HepG2 (cell line): ENCODE measurements around the gene NPAS2. TPM values are rescaled to one million over a fixed set of nuclear protein-coding genes. Genes with fewer than 3 reads are reported as not detected.

Source experiments
- ATAC-seq: fragments of 200-7000 bp; cut with Tn5 transposase; 3 replicates; pipeline ENCODE4 v1.9.1; 2020; ENCODE audit warnings: mild to moderate bottlenecking, moderate library complexity
- BruUV-seq: library from RNA; stranded (reverse); fragments of 400-500 nt; replicated peaks from 2 replicates; lab custom pipeline; 2021; lab: Mats Ljungman, UMichigan
- CTCF ChIA-PET: fragments of 300-600 bp; formaldehyde crosslinking; extraction: SDS; loops from one replicate; lab custom pipeline; 2021; ENCODE audit warnings: low total read pairs, inconsistent platforms, low intra/inter-chr PET ratio; lab: Yijun Ruan, JAX
- POLR2A ChIA-PET: fragments of 350-600 bp; sonication (Branson Sonifier 250); formaldehyde crosslinking; loops from one replicate; lab custom pipeline; 2020; ENCODE audit warnings: antibody characterized with exemption, inconsistent platforms; lab: Yijun Ruan, JAX
- DNase-seq: peaks from one replicate; pipeline ENCODE4 v3.0.0-alpha.2; 2015; ENCODE audit warnings: low spot score
- FAIRE-seq: peaks from 3 replicates; lab custom pipeline; 2011; peaks lifted over from hg19 to GRCh38; lab: Jason Lieb, UNC
- H2AFZ ChIP-seq: one replicate; pipeline ENCODE4 v1.6.1; 2011; ENCODE audit warnings: low read length, inconsistent platforms
- H3K27ac ChIP-seq: fragments of 300-600 bp; 3 replicates; pipeline ENCODE4 v1.8.0; 2011; ENCODE audit warnings: mixed run types, mild to moderate bottlenecking, mixed read lengths, low read length, inconsistent platforms; ENCODE audit not compliant: insufficient read depth; ENCODE audit errors: extremely low read length
- H3K27me3 ChIP-seq, 2 experiments: fragments of 200-600 bp in 1 of 2; 2 replicates in 1 of 2; 3 replicates in 1 of 2; pipeline versions ENCODE4 v1.6.0 to v1.8.0; 2011; ENCODE audit warnings: low read length in 2 of 2, mild to moderate bottlenecking in 2 of 2, moderate library complexity in 2 of 2, inconsistent platforms in 1 of 2; ENCODE audit not compliant: insufficient read depth in 2 of 2, control insufficient read depth in 1 of 2
- H3K36me3 ChIP-seq, 2 experiments: fragments of 200-600 bp in 1 of 2; replicated peaks in 1 of 2; 2 replicates in 1 of 2; 3 replicates in 1 of 2; pipeline versions ENCODE4 v1.5.1 to v1.8.0; 2011; ENCODE audit warnings: low read length in 2 of 2, inconsistent platforms in 1 of 2; ENCODE audit not compliant: insufficient read depth in 2 of 2, control insufficient read depth in 1 of 2
- H3K4me1 ChIP-seq: 2 replicates; pipeline ENCODE4 v1.5.1; 2012; ENCODE audit warnings: low read length, inconsistent platforms; ENCODE audit not compliant: insufficient read depth
- H3K4me2 ChIP-seq: 2 replicates; pipeline ENCODE4 v1.6.0; 2011; ENCODE audit warnings: low read depth, low read length, inconsistent platforms
- H3K4me3 ChIP-seq, 3 experiments: fragments of 200-600 bp in 1 of 3; sonication (generic), shearing (Covaris generic) in 1 of 3; replicated peaks in 1 of 3; 2 replicates each; pipeline ENCODE4 v1.5.1; 2011 to 2016; ENCODE audit warnings: low read length in 3 of 3, inconsistent platforms in 2 of 3, low read depth in 2 of 3, mild to moderate bottlenecking in 2 of 3, control low read depth in 1 of 3, mixed read lengths in 1 of 3; ENCODE audit not compliant: insufficient read depth in 1 of 3
- H3K79me2 ChIP-seq: one replicate; pipeline ENCODE4 v1.6.1; 2011; ENCODE audit warnings: low read length, inconsistent platforms; ENCODE audit not compliant: insufficient read depth
- H3K9ac ChIP-seq: 2 replicates; pipeline ENCODE4 v1.6.0; 2011; ENCODE audit warnings: mild to moderate bottlenecking, low read depth, low read length, inconsistent platforms; ENCODE audit not compliant: insufficient read depth
- H3K9me3 ChIP-seq: 2 replicates; pipeline ENCODE4 v1.5.1; 2012; ENCODE audit warnings: mild to moderate bottlenecking, low read length
- H4K20me1 ChIP-seq: 2 replicates; pipeline ENCODE4 v1.6.0; 2011; ENCODE audit warnings: inconsistent platforms, mild to moderate bottlenecking, low read length, moderate library complexity; ENCODE audit not compliant: insufficient read depth
- AGO2 ChIP-seq: fragments of 200-400 bp; formaldehyde crosslinking; optimal IDR thresholded peaks from 2 replicates; pipeline ENCODE3; 2017; ENCODE audit warnings: mild to moderate bottlenecking, low read depth, low read length, moderate library complexity
- HNF4A ChIP-seq: sonication (generic); formaldehyde crosslinking; IDR thresholded peaks from 2 replicates; pipeline ENCODE4 v1.4.0; 2020; ENCODE audit warnings: missing genetic modification reagents
- KDM4B ChIP-seq: sonication (generic); formaldehyde crosslinking; IDR thresholded peaks from 2 replicates; pipeline ENCODE4 v1.4.0; 2020; ENCODE audit warnings: missing genetic modification reagents
- NFE2L2 ChIP-seq: fragments of 150-350 bp; IDR thresholded peaks from 2 replicates; pipeline ENCODE4 v1.6.1; 2014; ENCODE audit warnings: low read length
- PHF21A ChIP-seq: sonication (generic); formaldehyde crosslinking; IDR thresholded peaks from 2 replicates; pipeline ENCODE4 v1.5.0; 2020; ENCODE audit warnings: mild to moderate bottlenecking, missing genetic modification reagents
- POLR2G ChIP-seq: fragments of 200-400 bp; formaldehyde crosslinking; IDR thresholded peaks from 2 replicates; pipeline ENCODE4 v1.6.1; 2018; ENCODE audit warnings: mild to moderate bottlenecking, low read depth, low read length, moderate library complexity
- RCOR2 ChIP-seq: IDR thresholded peaks from 2 replicates; pipeline ENCODE4 v1.6.1; 2016; ENCODE audit warnings: missing biosample characterization, missing genetic modification reagents
- TBX2 ChIP-seq: sonication (generic); formaldehyde crosslinking; IDR thresholded peaks from 2 replicates; pipeline ENCODE4 v1.5.0; 2020; ENCODE audit warnings: missing genetic modification reagents, mild to moderate bottlenecking, borderline replicate concordance
- UBTF ChIP-seq: sonication (generic); formaldehyde crosslinking; IDR thresholded peaks from 2 replicates; pipeline ENCODE4 v1.4.0; 2020; ENCODE audit warnings: mild to moderate bottlenecking, missing genetic modification reagents
- WIZ ChIP-seq: sonication (generic); formaldehyde crosslinking; IDR thresholded peaks from 2 replicates; pipeline ENCODE4 v1.5.1; 2020; ENCODE audit warnings: mild to moderate bottlenecking, missing genetic modification reagents
- ZBTB7B ChIP-seq: sonication (generic); formaldehyde crosslinking; IDR thresholded peaks from 2 replicates; pipeline ENCODE4 v1.4.0; 2020; ENCODE audit warnings: missing genetic modification reagents
- ZNF33B ChIP-seq: sonication (generic); formaldehyde crosslinking; IDR thresholded peaks from 2 replicates; pipeline ENCODE4 v1.5.1; 2020; ENCODE audit warnings: mild to moderate bottlenecking, missing genetic modification reagents
- WGBS: methylation state at CpG from one replicate; pipeline ENCODE4 v1.1.6; 2017; ENCODE audit warnings: low lambda C conversion rate; 5-methylcytosine and 5-hydroxymethylcytosine counted together
- in situ Hi-C: cut with HindIII; loops from 2 replicates; pipeline ENCODE4 v1.10.0; 2017; ENCODE audit warnings: low pct_unique_long_range_greater_than_20kb; ENCODE audit not compliant: extremely low pct_ligation_motif_present
- intact Hi-C: fragments of 100-400 bp; cut with micrococcal nuclease; formaldehyde crosslinking; loops from one replicate; pipeline ENCODE4 v1.10.0; 2022; ENCODE audit not compliant: unreplicated experiment
- polyA plus RNA-seq, 8 experiments: library from polyadenylated mRNA; depleted of rRNA in 3 of 8; stranded (reverse) in 7 of 8; unstranded in 1 of 8; fragments of >200 nt; fragmentation: Illumina TruSeq in 4 of 8; extraction: Trizol in 4 of 8; gene quantifications; 2 replicates each; pipeline versions ENCODE4 v1.2.1 to v1.2.3, GENCODE V29; 2011 to 2016; ENCODE audit warnings: low read depth in 4 of 8, missing spikeins in 1 of 8, mixed read lengths in 1 of 8; ENCODE audit not compliant: insufficient read depth in 1 of 8
- total RNA-seq, 5 experiments: library from RNA; depleted of rRNA; stranded (reverse); fragments of >200 nt; fragmentation: Illumina TruSeq; extraction: Trizol; gene quantifications; 2 replicates each; pipeline ENCODE4 v1.2.3, GENCODE V29; 2016; ENCODE audit warnings: low read depth in 1 of 5
- TF ChIP-seq, protein P1 (sequence below): sonication (generic); formaldehyde crosslinking; IDR thresholded peaks from 2 replicates; pipeline ENCODE4 v1.4.0; 2020; ENCODE audit warnings: mild to moderate bottlenecking, missing genetic modification reagents

The NPAS2 gene
- total and polyA plus RNA-seq, 2 of the 13 experiments (the other 11 are each of a cell fraction or from before 2014, with no cell fraction given) = 14.8 to 37.5 TPM

DNA sequence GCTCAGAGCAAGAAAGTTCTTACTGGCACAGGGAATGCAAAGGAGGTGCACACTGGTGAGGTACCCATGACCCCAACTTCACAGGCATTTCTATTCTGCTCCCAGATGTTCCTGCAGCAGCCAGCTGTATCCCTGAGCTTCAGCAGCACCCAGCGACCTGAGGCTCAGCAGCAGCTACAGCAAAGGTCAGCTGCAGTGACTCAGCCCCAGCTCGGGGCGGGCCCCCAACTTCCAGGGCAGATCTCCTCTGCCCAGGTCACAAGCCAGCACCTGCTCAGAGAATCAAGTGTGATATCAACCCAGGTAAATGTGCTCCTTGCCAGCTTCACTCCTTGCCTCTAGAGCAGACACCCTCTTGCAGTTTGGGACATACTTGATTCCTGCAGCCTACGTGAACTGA lies 168.0 kb downstream of the NPAS2 start:
- H3K79me2 ChIP-seq = no peaks in the 10 kb centered on the region
- no peak overlapping the region for H2AFZ ChIP-seq
- no peak overlapping the region for H3K4me2 ChIP-seq
- ChIA-PET CTCF (no interaction called here), POLR2A (no interaction called here)
- FAIRE-seq (no peak), ATAC-seq (no peak), DNase-seq (no peak)
- no peak overlapping the region for H3K9ac ChIP-seq
- H3K4me1 ChIP-seq = no peaks in the 10 kb centered on the region
- H3K4me3 ChIP-seq = no peak overlapping the region
- no peak overlapping the region for H3K27ac ChIP-seq
- 98% methylated on average over 4 of the region's 4 CpGs for WGBS
- H3K36me3 ChIP-seq = peaks cover 21 to 59% of the 10 kb centered on the region in 2 experiments
- no peaks in the 10 kb centered on the region for H3K27me3 ChIP-seq
- TF ChIP-seq KDM4B (CRISPR knock-in tag) = no peak
- no peak for TF ChIP-seq WIZ (CRISPR knock-in tag)
- 0 out of 2 replicates have a peak, but pooled peaks have one; percentile 22 for TF ChIP-seq UBTF (CRISPR knock-in tag)
- no peak for TF ChIP-seq RCOR2
- no peak for TF ChIP-seq PHF21A (CRISPR knock-in tag)
- TF ChIP-seq ZBTB7B (CRISPR knock-in tag) = no peak
- 0 out of 2 replicates have a peak, but pooled peaks have one; percentile 30 for TF ChIP-seq POLR2G
- TF ChIP-seq TBX2 = no peak
- TF ChIP-seq NFE2L2 = no peak
- TF ChIP-seq HNF4A (CRISPR knock-in tag) = no peak
- TF ChIP-seq, protein P1, sequence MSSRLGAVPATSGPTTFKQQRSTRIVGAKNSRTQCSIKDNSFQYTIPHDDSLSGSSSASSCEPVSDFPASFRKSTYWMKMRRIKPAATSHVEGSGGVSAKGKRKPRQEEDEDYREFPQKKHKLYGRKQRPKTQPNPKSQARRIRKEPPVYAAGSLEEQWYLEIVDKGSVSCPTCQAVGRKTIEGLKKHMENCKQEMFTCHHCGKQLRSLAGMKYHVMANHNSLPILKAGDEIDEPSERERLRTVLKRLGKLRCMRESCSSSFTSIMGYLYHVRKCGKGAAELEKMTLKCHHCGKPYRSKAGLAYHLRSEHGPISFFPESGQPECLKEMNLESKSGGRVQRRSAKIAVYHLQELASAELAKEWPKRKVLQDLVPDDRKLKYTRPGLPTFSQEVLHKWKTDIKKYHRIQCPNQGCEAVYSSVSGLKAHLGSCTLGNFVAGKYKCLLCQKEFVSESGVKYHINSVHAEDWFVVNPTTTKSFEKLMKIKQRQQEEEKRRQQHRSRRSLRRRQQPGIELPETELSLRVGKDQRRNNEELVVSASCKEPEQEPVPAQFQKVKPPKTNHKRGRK (CRISPR knock-in tag) = no peak
- no peak for TF ChIP-seq ZNF33B
- peak; percentile 48 for TF ChIP-seq AGO2
- H4K20me1 ChIP-seq = no peaks in the 10 kb centered on the region
- intact Hi-C loops = loop anchor here (10.0 kb wide), 1 partner anchor 93 kb away; no protein-coding TSS in a partner anchor
- no TSS peak for BruUV-seq
- in situ Hi-C loops = no loop called here
- H3K9me3 ChIP-seq = no peaks in the 10 kb centered on the region
